Astrocyte (in vitro differentiated cells and primary cell): Measurements from ENCODE around the gene ARHGAP19. TPM values are rescaled to one million over a fixed set of nuclear protein-coding genes. Genes with fewer than 3 reads are reported as not detected.

ENCODE experiments used
- DNase-seq: peaks from one replicate; pipeline ENCODE4 v3.0.0-alpha.2; 2010; ENCODE audit warnings: low read depth
- FAIRE-seq: peaks from 2 replicates; lab custom pipeline; 2011; peaks lifted over from hg19 to GRCh38; lab: Jason Lieb, UNC
- H2AFZ ChIP-seq: 2 replicates; pipeline ENCODE4 v1.6.0; 2012; ENCODE audit warnings: low read depth, low read length, inconsistent platforms
- H3K27ac ChIP-seq: 2 replicates; pipeline ENCODE4 v1.5.1; 2011; ENCODE audit warnings: low read depth, low read length, inconsistent platforms
- H3K27me3 ChIP-seq: 2 replicates; pipeline ENCODE4 v1.6.0; 2011; ENCODE audit warnings: low read length, inconsistent platforms; ENCODE audit not compliant: insufficient read depth
- H3K36me3 ChIP-seq: 2 replicates; pipeline ENCODE4 v1.5.1; 2011; ENCODE audit warnings: low read length, inconsistent platforms; ENCODE audit not compliant: insufficient read depth
- H3K4me1 ChIP-seq: 2 replicates; pipeline ENCODE4 v1.5.1; 2011; ENCODE audit warnings: low read length, inconsistent platforms; ENCODE audit not compliant: insufficient read depth
- H3K4me2 ChIP-seq: 2 replicates; pipeline ENCODE4 v1.6.0; 2012; ENCODE audit warnings: low read length, inconsistent platforms
- H3K4me3 ChIP-seq: 2 replicates; pipeline ENCODE4 v1.5.1; 2011; ENCODE audit warnings: low read depth, mild to moderate bottlenecking, low read length, inconsistent platforms; ENCODE audit not compliant: insufficient read depth
- H3K79me2 ChIP-seq: 2 replicates; pipeline ENCODE4 v1.6.0; 2012; ENCODE audit warnings: mild to moderate bottlenecking, low read length, inconsistent platforms; ENCODE audit not compliant: insufficient read depth
- H3K9ac ChIP-seq: 2 replicates; pipeline ENCODE4 v1.6.0; 2012; ENCODE audit warnings: mild to moderate bottlenecking, low read length, inconsistent platforms
- H3K9me3 ChIP-seq: 2 replicates; pipeline ENCODE4 v1.5.1; 2012; ENCODE audit warnings: low read depth, mild to moderate bottlenecking, low read length, inconsistent platforms; ENCODE audit not compliant: insufficient read depth
- H4K20me1 ChIP-seq: 2 replicates; pipeline ENCODE4 v1.6.0; 2012; ENCODE audit warnings: low read length, inconsistent platforms; ENCODE audit not compliant: insufficient read depth
- H3K27ac Mint-ChIP-seq: one replicate; pipeline ENCODE4 v1.8.0; 2021; ENCODE audit warnings: mild to moderate bottlenecking, mixed read lengths; ENCODE audit not compliant: unreplicated experiment
- H3K27me3 Mint-ChIP-seq: one replicate; pipeline ENCODE4 v1.8.0; 2021; ENCODE audit warnings: low read depth, mixed read lengths; ENCODE audit not compliant: unreplicated experiment
- H3K36me3 Mint-ChIP-seq: one replicate; pipeline ENCODE4 v1.8.0; 2021; ENCODE audit warnings: low read depth, mixed read lengths; ENCODE audit not compliant: unreplicated experiment
- H3K4me1 Mint-ChIP-seq: one replicate; pipeline ENCODE4 v1.8.0; 2021; ENCODE audit warnings: low read depth, mixed read lengths; ENCODE audit not compliant: unreplicated experiment
- H3K4me3 Mint-ChIP-seq: one replicate; pipeline ENCODE4 v1.8.0; 2021; ENCODE audit warnings: mild to moderate bottlenecking, moderate library complexity, mixed read lengths; ENCODE audit not compliant: unreplicated experiment
- H3K9me3 Mint-ChIP-seq: one replicate; pipeline ENCODE4 v1.8.0; 2021; ENCODE audit warnings: mild to moderate bottlenecking, mixed read lengths; ENCODE audit not compliant: unreplicated experiment
- EZH2 ChIP-seq: IDR thresholded peaks from 2 replicates; pipeline ENCODE4 v1.6.1; 2012; ENCODE audit warnings: mild to moderate bottlenecking, low read length, inconsistent platforms; ENCODE audit not compliant: insufficient read depth
- total RNA-seq: library from RNA; stranded (reverse); gene quantifications from 2 replicates; pipeline ENCODE4 v1.2.1, GENCODE V29; 2021
- TF ChIP-seq, protein P1 (sequence below): IDR thresholded peaks from 2 replicates; pipeline ENCODE4 v1.5.1; 2011; ENCODE audit warnings: low read depth, mild to moderate bottlenecking, inconsistent platforms, low read length, moderate library complexity; ENCODE audit not compliant: insufficient read depth

The ARHGAP19 gene
- total RNA-seq, 1 donor from 2014 or later = 9.0 TPM

- Mint-ChIP-seq H3K9me3 (peaks cover 2% of the 10 kb centered on the region), H3K4me1 (peaks cover 1% of the 10 kb centered on the region), H3K27me3 (peaks cover 43% of the 10 kb centered on the region), H3K27ac (no peak overlapping the region), H3K4me3 (no peak overlapping the region), H3K36me3 (peaks cover 3% of the 10 kb centered on the region)
- Histone ChIP-seq H2AFZ (no peak overlapping the region), H3K4me3 (no peak overlapping the region), H3K27me3 (peaks cover 5% of the 10 kb centered on the region), H3K27ac (no peak overlapping the region), H3K4me2 (no peak overlapping the region), H3K79me2 (no peaks in the 10 kb centered on the region), H3K36me3 (no peaks in the 10 kb centered on the region), H4K20me1 (no peaks in the 10 kb centered on the region), H3K4me1 (no peaks in the 10 kb centered on the region), H3K9me3 (peaks cover 5% of the 10 kb centered on the region), H3K9ac (no peak overlapping the region)
- no peak for TF ChIP-seq EZH2
- TF ChIP-seq, protein P1, sequence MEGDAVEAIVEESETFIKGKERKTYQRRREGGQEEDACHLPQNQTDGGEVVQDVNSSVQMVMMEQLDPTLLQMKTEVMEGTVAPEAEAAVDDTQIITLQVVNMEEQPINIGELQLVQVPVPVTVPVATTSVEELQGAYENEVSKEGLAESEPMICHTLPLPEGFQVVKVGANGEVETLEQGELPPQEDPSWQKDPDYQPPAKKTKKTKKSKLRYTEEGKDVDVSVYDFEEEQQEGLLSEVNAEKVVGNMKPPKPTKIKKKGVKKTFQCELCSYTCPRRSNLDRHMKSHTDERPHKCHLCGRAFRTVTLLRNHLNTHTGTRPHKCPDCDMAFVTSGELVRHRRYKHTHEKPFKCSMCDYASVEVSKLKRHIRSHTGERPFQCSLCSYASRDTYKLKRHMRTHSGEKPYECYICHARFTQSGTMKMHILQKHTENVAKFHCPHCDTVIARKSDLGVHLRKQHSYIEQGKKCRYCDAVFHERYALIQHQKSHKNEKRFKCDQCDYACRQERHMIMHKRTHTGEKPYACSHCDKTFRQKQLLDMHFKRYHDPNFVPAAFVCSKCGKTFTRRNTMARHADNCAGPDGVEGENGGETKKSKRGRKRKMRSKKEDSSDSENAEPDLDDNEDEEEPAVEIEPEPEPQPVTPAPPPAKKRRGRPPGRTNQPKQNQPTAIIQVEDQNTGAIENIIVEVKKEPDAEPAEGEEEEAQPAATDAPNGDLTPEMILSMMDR = no peak
- DNase-seq = no peak
- FAIRE-seq = no peak
These were observed 93.3 kb downstream of the ARHGAP19 start for GRCh38 chr10:97199152-97199551.

DNA sequence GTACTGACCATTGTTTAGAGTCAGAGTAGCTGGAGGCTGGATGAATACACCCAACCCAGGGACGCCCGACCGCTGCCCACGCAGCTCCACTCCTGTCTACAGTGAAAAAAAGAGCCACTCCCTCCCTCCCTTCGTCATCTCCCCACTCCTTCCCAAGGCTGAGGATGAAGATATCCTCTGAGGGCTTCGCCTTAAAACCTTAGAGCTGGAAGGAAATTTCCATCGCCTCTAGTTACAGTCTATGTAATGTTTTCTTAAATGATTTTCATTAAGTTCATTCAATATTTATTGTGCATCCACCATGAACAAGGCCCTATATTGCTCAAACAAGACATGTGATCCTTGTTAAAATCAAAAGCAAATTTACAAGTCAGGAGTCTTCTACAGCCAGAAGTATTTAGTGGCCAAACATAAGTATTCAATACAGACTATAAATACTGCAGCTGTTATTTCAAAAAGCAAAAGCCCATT is 95.4 kb downstream of the ARHGAP19 start:
- H3K36me3 ChIP-seq = no peaks in the 10 kb centered on the region
- no peak overlapping the region for H3K27ac ChIP-seq
- H3K27me3 Mint-ChIP-seq = peaks cover 55% of the 10 kb centered on the region
- H2AFZ ChIP-seq = no peak overlapping the region
- H3K4me2 ChIP-seq = no peak overlapping the region
- H3K4me3 Mint-ChIP-seq = peak overlapping the region; percentile 74
- no peak overlapping the region for H3K4me3 ChIP-seq
- FAIRE-seq (no peak), DNase-seq (no peak)
- TF ChIP-seq, protein P1 = no peak
- TF ChIP-seq EZH2 = no peak
- no peaks in the 10 kb centered on the region for H3K9me3 Mint-ChIP-seq
- H3K9ac ChIP-seq = no peak overlapping the region
- no peaks in the 10 kb centered on the region for H3K79me2 ChIP-seq
- no peaks in the 10 kb centered on the region for H3K4me1 ChIP-seq
- peaks cover 1% of the 10 kb centered on the region for H3K4me1 Mint-ChIP-seq
- no peaks in the 10 kb centered on the region for H3K9me3 ChIP-seq
- H3K36me3 Mint-ChIP-seq = no peaks in the 10 kb centered on the region
- H3K27ac Mint-ChIP-seq = no peak overlapping the region
- H3K27me3 ChIP-seq = peaks cover 12% of the 10 kb centered on the region
- no peaks in the 10 kb centered on the region for H4K20me1 ChIP-seq

DNA sequence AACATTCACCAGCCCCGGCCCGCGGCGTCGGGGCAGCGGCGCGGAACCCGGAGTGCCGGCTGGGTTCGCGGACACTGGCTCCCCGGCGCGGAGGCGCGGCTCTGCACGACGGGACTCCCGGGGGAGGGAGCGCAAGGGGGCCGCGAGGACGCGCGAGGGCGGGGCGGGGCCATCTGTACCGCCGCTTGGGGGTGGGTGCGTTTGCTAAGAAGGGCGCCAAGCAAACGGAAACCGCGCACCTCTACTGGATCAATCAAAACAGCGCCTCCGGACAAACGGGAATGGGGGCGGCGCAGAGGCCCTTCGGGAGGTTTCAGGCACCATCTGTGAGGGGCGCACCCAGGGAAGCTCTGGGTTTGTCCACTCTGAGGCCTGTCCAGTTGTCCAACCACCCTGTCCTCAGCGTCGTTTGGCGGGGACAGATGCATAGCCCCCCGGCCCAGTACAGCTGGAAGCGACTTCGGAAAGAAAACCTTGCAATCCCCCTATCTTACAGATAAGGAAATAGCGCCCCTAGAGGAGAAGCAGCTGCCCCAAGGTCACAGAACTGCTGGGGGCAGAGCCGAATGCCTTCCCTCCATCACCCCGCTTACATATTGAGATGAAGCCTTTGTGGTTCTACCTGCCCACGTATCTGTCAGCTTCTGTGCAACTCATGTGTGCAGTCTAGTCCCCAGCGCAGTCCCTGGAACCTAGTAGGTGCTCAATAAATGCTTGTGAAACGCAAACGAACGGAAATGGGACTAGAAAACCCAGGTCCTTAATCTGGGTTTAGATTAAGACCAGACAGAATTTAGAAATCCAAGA is 96.0 kb downstream of the ARHGAP19 start:
- FAIRE-seq (no peak), DNase-seq (peak; percentile 14)
- peak overlapping the region; percentile 28 for H3K9ac ChIP-seq

More for the DNA sequence above, 96.0 kb downstream of the ARHGAP19 start:
- Mint-ChIP-seq H3K9me3 (no peaks in the 10 kb centered on the region), H3K4me1 (peaks cover 1% of the 10 kb centered on the region), H3K27ac (no peak overlapping the region), H3K4me3 (peak overlapping the region; percentile 75), H3K36me3 (no peaks in the 10 kb centered on the region), H3K27me3 (peaks cover 55% of the 10 kb centered on the region)
- no peak for TF ChIP-seq EZH2
- TF ChIP-seq, protein P1 = peak; percentile 74
- Histone ChIP-seq H3K4me3 (peak overlapping the region; percentile 60), H3K27ac (no peak overlapping the region), H4K20me1 (no peaks in the 10 kb centered on the region), H3K4me2 (peak overlapping the region; percentile 93), H3K79me2 (no peaks in the 10 kb centered on the region), H2AFZ (peak overlapping the region; percentile 85), H3K36me3 (no peaks in the 10 kb centered on the region), H3K9me3 (no peaks in the 10 kb centered on the region), H3K4me1 (no peaks in the 10 kb centered on the region), H3K27me3 (peaks cover 15% of the 10 kb centered on the region)
